Testis (tissue), 3 donors: ENCODE data around the gene AKNAD1. TPM values are rescaled to one million over a fixed set of nuclear protein-coding genes. Genes with fewer than 3 reads are reported as not detected.

Experiments
- DNase-seq: peaks from one replicate; pipeline ENCODE4 v3.0.0-alpha.2; 2019
- H3K27ac ChIP-seq, 2 donors: fragments of 200-600 bp; sonication (generic); one replicate each; pipeline ENCODE4 v1.5.1; 2019
- H3K27me3 ChIP-seq: fragments of 200-600 bp; sonication (generic); one replicate; pipeline ENCODE4 v1.5.1; 2019
- H3K36me3 ChIP-seq: fragments of 200-600 bp; sonication (generic); one replicate; pipeline ENCODE4 v1.5.1; 2017; ENCODE audit warnings: low read depth; ENCODE audit errors: missing control alignments
- H3K4me1 ChIP-seq: fragments of 200-600 bp; sonication (generic); one replicate; pipeline ENCODE4 v1.5.1; 2019
- H3K4me3 ChIP-seq, 2 donors: fragments of 200-600 bp; sonication (generic); one replicate each; pipeline ENCODE4 v1.5.1; 2017 to 2019
- H3K9me3 ChIP-seq: fragments of 200-600 bp; sonication (generic); one replicate; pipeline ENCODE4 v1.5.1; 2017
- CTCF ChIP-seq, 3 experiments: fragments of 450-650 bp in 2 of 3; fragments of 200-600 bp in 1 of 3; sonication (generic) in 1 of 3; IDR thresholded peaks; one replicate each; pipeline ENCODE4 v1.5.1; 2016 to 2019; ENCODE audit warnings: antibody characterized with exemption in 3 of 3, mild to moderate bottlenecking in 2 of 3, moderate library complexity in 1 of 3
- POLR2A ChIP-seq: fragments of 450-650 bp; IDR thresholded peaks from one replicate; pipeline ENCODE4 v1.6.1; 2017; ENCODE audit warnings: antibody characterized with exemption, mild to moderate bottlenecking, moderate library complexity
- WGBS, 2 donors: methylation state at CpG; one replicate each; pipeline ENCODE4 v1.1.5; 2018; 5-methylcytosine and 5-hydroxymethylcytosine counted together
- intact Hi-C: fragments of 100-400 bp; cut with DNase I; formaldehyde crosslinking; loops from one replicate; pipeline ENCODE4 v1.15.1; 2023; ENCODE audit warnings: low total_unique reads
- polyA plus RNA-seq: library from polyadenylated mRNA; stranded (reverse); fragments of 350-450 nt; fragmentation: Illumina TruSeq; extraction: RNeasy Lipid Tissue Mini Kit (QIAGEN cat#74804); gene quantifications from one replicate; pipeline ENCODE4 v1.2.3, GENCODE V29; 2014; ENCODE audit warnings: low read depth, low replicate concordance; ENCODE audit not compliant: insufficient read depth
- total RNA-seq, 2 donors: library from RNA; depleted of rRNA; stranded (reverse); fragments of >200 nt; gene quantifications; one replicate each; pipeline ENCODE4 v1.2.3, GENCODE V29; 2016

The AKNAD1 gene
- total and polyA plus RNA-seq, 3 donors from 2014 or later, result 3.8 to 9.8 (median 8.1) TPM

- WGBS, 2 donors, result 84 to 92% methylated on average over 3 of the region's 3 CpGs
- intact Hi-C loops, result no loop called here
- H3K9me3 ChIP-seq, result no peaks in the 10 kb centered on the region
- no peak for DNase-seq
- no peak overlapping the region for H3K27ac ChIP-seq
- no peaks in the 10 kb centered on the region for H3K36me3 ChIP-seq
- H3K4me3 ChIP-seq, result no peak overlapping the region
- H3K4me1 ChIP-seq, result no peaks in the 10 kb centered on the region
- TF ChIP-seq POLR2A (no peak), CTCF (IDR thresholded peaks at IDR 0.05) (no peak)
- H3K27me3 ChIP-seq, result no peaks in the 10 kb centered on the region
Observed at GRCh38 chr1:108780937-108781574, 75.8 kb downstream of the AKNAD1 start.

- no peak for DNase-seq
- Histone ChIP-seq H3K27ac (no peak overlapping the region), H3K27me3 (no peaks in the 10 kb centered on the region), H3K9me3 (no peaks in the 10 kb centered on the region), H3K36me3 (no peaks in the 10 kb centered on the region), H3K4me1 (no peaks in the 10 kb centered on the region), H3K4me3 (no peak overlapping the region)
- intact Hi-C loops, result no loop called here
- TF ChIP-seq CTCF (IDR thresholded peaks at IDR 0.05), result no peak
- TF ChIP-seq POLR2A, result no peak
Observed at GRCh38 chr1:108779455-108779854, 77.4 kb downstream of the AKNAD1 start.

- H3K9me3 ChIP-seq, result no peaks in the 10 kb centered on the region
- TF ChIP-seq POLR2A (no peak), CTCF (IDR thresholded peaks at IDR 0.05) (no peak)
- no peak overlapping the region for H3K27ac ChIP-seq
- H3K4me3 ChIP-seq, result no peak overlapping the region
- no peaks in the 10 kb centered on the region for H3K36me3 ChIP-seq
- intact Hi-C loops, result no loop called here
- H3K27me3 ChIP-seq, result no peaks in the 10 kb centered on the region
- no peaks in the 10 kb centered on the region for H3K4me1 ChIP-seq
- DNase-seq, result no peak
Observed at GRCh38 chr1:108777839-108778238, 79.1 kb downstream of the AKNAD1 start.

GRCh38 chr1:108767708-108768107 is 89.2 kb downstream of the AKNAD1 start:
- Histone ChIP-seq H3K9me3 (no peaks in the 10 kb centered on the region), H3K27me3 (no peaks in the 10 kb centered on the region), H3K36me3 (no peaks in the 10 kb centered on the region), H3K27ac (no peak overlapping the region), H3K4me3 (no peak overlapping the region), H3K4me1 (no peaks in the 10 kb centered on the region)
- WGBS, 2 donors, result 78 to 82% methylated on average over 3 of the region's 3 CpGs
- intact Hi-C loops, result no loop called here
- no peak for TF ChIP-seq CTCF (IDR thresholded peaks at IDR 0.05)
- no peak for TF ChIP-seq POLR2A
- no peak for DNase-seq

GRCh38 chr1:108767115-108767514 is 89.8 kb downstream of the AKNAD1 start:
- DNase-seq, result no peak
- Histone ChIP-seq H3K4me1 (no peaks in the 10 kb centered on the region), H3K27ac (no peak overlapping the region), H3K9me3 (no peaks in the 10 kb centered on the region), H3K36me3 (no peaks in the 10 kb centered on the region), H3K27me3 (no peaks in the 10 kb centered on the region), H3K4me3 (no peak overlapping the region)
- 38 to 56% methylated on average over 1 of the region's 1 CpG for whole genome bisulfite sequencing, 2 donors
- TF ChIP-seq POLR2A (no peak), CTCF (IDR thresholded peaks at IDR 0.05) (no peak)
- intact Hi-C loops, result no loop called here
